Transverse colon (tissue), 4 donors: ENCODE measurements around the gene PCED1A.

ENCODE experiments used
- EP300 ChIP-seq: sonication (generic); formaldehyde crosslinking; IDR thresholded peaks from one replicate; pipeline ENCODE4 v1.6.1; 2017; ENCODE audit warnings: antibody characterized with exemption, low read depth
- POLR2A ChIP-seq: fragments of 450-650 bp; IDR thresholded peaks from one replicate; pipeline ENCODE4 v1.6.1; 2016; ENCODE audit warnings: antibody characterized with exemption, mild to moderate bottlenecking, moderate library complexity
- POLR2AphosphoS5 ChIP-seq, 3 donors: sonication (generic); formaldehyde crosslinking; IDR thresholded peaks; one replicate each; pipeline ENCODE4 v1.6.1; 2016; ENCODE audit warnings: antibody characterized with exemption in 3 of 3
- TF ChIP-seq, protein P1 (sequence below), 5 experiments: fragments of 200-600 bp in 3 of 5; fragments of 450-650 bp in 2 of 5; sonication (generic) in 3 of 5; IDR thresholded peaks; 1 replicate in 2 of 5; 2 replicates in 3 of 5; pipeline ENCODE4 v1.5.1; 2016 to 2017; ENCODE audit warnings: antibody characterized with exemption in 5 of 5, inconsistent platforms in 3 of 5, mild to moderate bottlenecking in 2 of 5, moderate library complexity in 1 of 5

DNA sequence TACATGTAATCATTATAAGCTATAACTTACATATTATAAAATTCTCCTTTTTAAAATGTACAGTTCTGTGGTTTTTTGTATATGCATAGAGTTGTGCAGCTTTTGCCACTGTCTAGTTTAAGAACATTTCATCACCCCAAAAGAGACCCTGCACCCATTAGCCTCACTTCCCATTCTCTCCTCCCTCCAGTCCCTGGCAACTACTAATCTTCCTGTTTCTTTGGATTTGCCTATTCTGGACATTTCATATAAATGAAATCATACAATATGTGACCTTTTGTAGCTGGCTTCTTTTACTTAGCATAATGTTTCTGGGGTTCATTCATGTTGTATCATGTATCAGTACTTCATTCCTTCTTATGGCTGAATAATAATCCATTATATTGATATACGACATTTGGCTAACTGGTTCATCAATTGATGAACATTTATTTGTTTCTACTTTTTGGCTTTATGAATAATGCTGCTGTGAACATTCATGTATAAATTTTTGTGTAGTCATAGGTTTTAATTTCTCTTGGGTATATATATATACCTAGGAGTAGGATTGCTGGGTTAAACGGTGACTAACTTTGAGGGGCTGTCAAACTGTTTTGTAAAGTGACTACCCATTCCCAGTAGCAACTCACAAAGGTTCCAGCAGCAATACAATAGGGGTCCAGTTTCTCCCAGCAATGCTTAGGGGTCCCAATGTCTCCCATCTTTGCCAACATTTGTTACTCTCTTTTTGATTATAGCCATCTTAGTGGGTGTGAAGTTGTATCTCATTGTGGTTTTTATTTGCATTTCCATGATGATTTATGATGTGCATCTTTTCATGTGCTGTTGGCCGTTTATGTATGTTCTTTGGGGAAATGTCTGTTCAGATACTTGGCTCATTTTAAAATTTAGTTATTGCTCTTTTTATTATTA, 43.5 kb upstream of the PCED1A start:
- TF ChIP-seq, protein P1, sequence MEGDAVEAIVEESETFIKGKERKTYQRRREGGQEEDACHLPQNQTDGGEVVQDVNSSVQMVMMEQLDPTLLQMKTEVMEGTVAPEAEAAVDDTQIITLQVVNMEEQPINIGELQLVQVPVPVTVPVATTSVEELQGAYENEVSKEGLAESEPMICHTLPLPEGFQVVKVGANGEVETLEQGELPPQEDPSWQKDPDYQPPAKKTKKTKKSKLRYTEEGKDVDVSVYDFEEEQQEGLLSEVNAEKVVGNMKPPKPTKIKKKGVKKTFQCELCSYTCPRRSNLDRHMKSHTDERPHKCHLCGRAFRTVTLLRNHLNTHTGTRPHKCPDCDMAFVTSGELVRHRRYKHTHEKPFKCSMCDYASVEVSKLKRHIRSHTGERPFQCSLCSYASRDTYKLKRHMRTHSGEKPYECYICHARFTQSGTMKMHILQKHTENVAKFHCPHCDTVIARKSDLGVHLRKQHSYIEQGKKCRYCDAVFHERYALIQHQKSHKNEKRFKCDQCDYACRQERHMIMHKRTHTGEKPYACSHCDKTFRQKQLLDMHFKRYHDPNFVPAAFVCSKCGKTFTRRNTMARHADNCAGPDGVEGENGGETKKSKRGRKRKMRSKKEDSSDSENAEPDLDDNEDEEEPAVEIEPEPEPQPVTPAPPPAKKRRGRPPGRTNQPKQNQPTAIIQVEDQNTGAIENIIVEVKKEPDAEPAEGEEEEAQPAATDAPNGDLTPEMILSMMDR (IDR thresholded peaks at IDR 0.05): no peak
- TF ChIP-seq POLR2A (no peak), EP300 (no peak), POLR2AphosphoS5 (IDR thresholded peaks at IDR 0.05) (no peak)
